ENCODE results near the gene RPUSD1.

GRCh38 chr16:740459-740763 lies 47.8 kb downstream of the RPUSD1 start:
- TF ChIP-seq CTCF (IDR thresholded peaks at IDR 0.05; ENCODE audit: extremely low read depth in 1 of 2, insufficient read depth in 1 of 2, low read depth in 1 of 2, low read length in 2 of 2) (no peak), JUN (IDR thresholded peaks at IDR 0.05; ENCODE audit: borderline replicate concordance, insufficient read depth, insufficient read length, low read depth) (no peak), MYC (IDR thresholded peaks at IDR 0.05; ENCODE audit: low read depth, low read length) (no peak), POLR2AphosphoS5 (IDR thresholded peaks at IDR 0.05; ENCODE audit: insufficient read depth, low read depth, low read length) (no peak), EZH2 (IDR thresholded peaks at IDR 0.05; ENCODE audit: borderline replicate concordance, low read depth, low read length, severe bottlenecking) (no peak), POLR2A (IDR thresholded peaks at IDR 0.05; ENCODE audit: low read depth, low read length) (no peak)
